NCI-H460 (cell line): Measurements from ENCODE around the gene EFNA1. TPM values are rescaled to one million over a fixed set of nuclear protein-coding genes. Genes with fewer than 3 reads are reported as not detected.

ENCODE experiments used
- small RNA-seq, 2 experiments: library from RNA; depleted of rRNA; stranded (forward); fragments of <200 nt; gene quantifications; one replicate each; pipeline ENCODE3, GENCODE V24; 2014
- total RNA-seq: library from RNA; depleted of rRNA; stranded (reverse); fragments of >200 nt; shearing (Covaris generic); gene quantifications from 2 replicates; pipeline ENCODE4 v1.2.3, GENCODE V29; 2014; rRNA removed

EFNA1 gene
- total RNA-seq, 1 experiment from 2014 or later: 18.1 TPM

Small RNA genes lying within 50 kb of the gene (small RNA-seq; reads per million reads assigned to genes)
- gene HMGN2P18 (0 reads per million in 2 experiments), gene RF00019 (0 reads per million in 2 experiments)

Other genes with a start within 250 kb of the EFNA1 start
- 9.7 and 14.0 TPM in 2 replicates for gene PMVK, start 191.2 kb upstream of the EFNA1 start, total RNA-seq
- 24.7 and 25.6 TPM in 2 replicates for gene PBXIP1, start 171.8 kb upstream of the EFNA1 start, total RNA-seq
- 33.5 and 34.0 TPM in 2 replicates for gene PYGO2, start 166.1 kb upstream of the EFNA1 start, total RNA-seq
- gene SHC1, start 157.1 kb upstream of the EFNA1 start, total RNA-seq: 382 and 411 TPM in 2 replicates
- 585 and 634 TPM in 2 replicates for gene CKS1B, start 153.2 kb upstream of the EFNA1 start, total RNA-seq
- gene FLAD1, start 144.5 kb upstream of the EFNA1 start, total RNA-seq: 60.4 and 68.0 TPM in 2 replicates
- gene LENEP, start 134.3 kb upstream of the EFNA1 start, total RNA-seq: 0.84 TPM in 1 of 2 replicates, not detected in the other
- 52.8 and 68.3 TPM in 2 replicates for gene ZBTB7B, start 125.1 kb upstream of the EFNA1 start, total RNA-seq
- 0.45 and 1.6 TPM in 2 replicates for gene DCST2, start 94.1 kb upstream of the EFNA1 start, total RNA-seq
- gene DCST1, start 94.1 kb upstream of the EFNA1 start, total RNA-seq: not detected in 2 replicates
- gene ADAM15, start 76.6 kb upstream of the EFNA1 start, total RNA-seq: 216 and 231 TPM in 2 replicates
- 12.1 TPM in 2 replicates for gene EFNA4, start 64.1 kb upstream of the EFNA1 start, total RNA-seq
- 10.1 and 12.6 TPM in 2 replicates for gene EFNA3, start 49.0 kb upstream of the EFNA1 start, total RNA-seq
- gene SLC50A1, start 8.0 kb downstream of the EFNA1 start, total RNA-seq: 49.7 and 53.4 TPM in 2 replicates
- gene DPM3, start 12.7 kb downstream of the EFNA1 start, total RNA-seq: 49.8 and 50.9 TPM in 2 replicates
- 454 and 476 TPM in 2 replicates for gene KRTCAP2, start 45.4 kb downstream of the EFNA1 start, total RNA-seq
- 0.27 and 0.43 TPM in 2 replicates for gene TRIM46, start 46.0 kb downstream of the EFNA1 start, total RNA-seq
- 18.0 and 19.5 TPM in 2 replicates for gene THBS3, start 80.0 kb downstream of the EFNA1 start, total RNA-seq
- gene MTX1, start 80.8 kb downstream of the EFNA1 start, total RNA-seq: 69.7 and 72.8 TPM in 2 replicates
- 12.6 and 16.6 TPM in 2 replicates for gene ENTREP3, start 127.6 kb downstream of the EFNA1 start, total RNA-seq
- gene SCAMP3, start 134.5 kb downstream of the EFNA1 start, total RNA-seq: 116 and 121 TPM in 2 replicates
- gene CLK2, start 145.6 kb downstream of the EFNA1 start, total RNA-seq: 37.3 and 48.3 TPM in 2 replicates
- gene HCN3, start 149.6 kb downstream of the EFNA1 start, total RNA-seq: 1.4 and 1.6 TPM in 2 replicates
- gene PKLR, start 173.6 kb downstream of the EFNA1 start, total RNA-seq: not detected in 2 replicates
- 124 and 142 TPM in 2 replicates for gene FDPS, start 181.0 kb downstream of the EFNA1 start, total RNA-seq
- gene RUSC1, start 193.0 kb downstream of the EFNA1 start, total RNA-seq: 80.4 and 86.6 TPM in 2 replicates